ENCODE results near the gene EPHB1.
"Not testable (repeated sequence)": the region's sequence is repeated elsewhere in the genome, so short reads cannot be mapped to it uniquely, and the experiment has no call there.

EPHB1 gene

GRCh38 chr3:134772591-134772990 lies 22.5 kb upstream of the EPHB1 start:
- DNase-seq (ENCODE audit: low read depth), result no peak
- in situ Hi-C loops (cut with HindIII; ENCODE audit: low sequenced_read_pairs), result no loop called here
- TF ChIP-seq, protein P1, sequence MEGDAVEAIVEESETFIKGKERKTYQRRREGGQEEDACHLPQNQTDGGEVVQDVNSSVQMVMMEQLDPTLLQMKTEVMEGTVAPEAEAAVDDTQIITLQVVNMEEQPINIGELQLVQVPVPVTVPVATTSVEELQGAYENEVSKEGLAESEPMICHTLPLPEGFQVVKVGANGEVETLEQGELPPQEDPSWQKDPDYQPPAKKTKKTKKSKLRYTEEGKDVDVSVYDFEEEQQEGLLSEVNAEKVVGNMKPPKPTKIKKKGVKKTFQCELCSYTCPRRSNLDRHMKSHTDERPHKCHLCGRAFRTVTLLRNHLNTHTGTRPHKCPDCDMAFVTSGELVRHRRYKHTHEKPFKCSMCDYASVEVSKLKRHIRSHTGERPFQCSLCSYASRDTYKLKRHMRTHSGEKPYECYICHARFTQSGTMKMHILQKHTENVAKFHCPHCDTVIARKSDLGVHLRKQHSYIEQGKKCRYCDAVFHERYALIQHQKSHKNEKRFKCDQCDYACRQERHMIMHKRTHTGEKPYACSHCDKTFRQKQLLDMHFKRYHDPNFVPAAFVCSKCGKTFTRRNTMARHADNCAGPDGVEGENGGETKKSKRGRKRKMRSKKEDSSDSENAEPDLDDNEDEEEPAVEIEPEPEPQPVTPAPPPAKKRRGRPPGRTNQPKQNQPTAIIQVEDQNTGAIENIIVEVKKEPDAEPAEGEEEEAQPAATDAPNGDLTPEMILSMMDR (IDR thresholded peaks at IDR 0.05; ENCODE audit: low read depth, low read length, missing control alignments), result no peak
- no peak overlapping the region for H3K4me3 ChIP-seq (ENCODE audit: low read depth, low read length)

- DNase-seq (ENCODE audit: low read depth), result no peak
- TF ChIP-seq, protein P1 (IDR thresholded peaks at IDR 0.05; ENCODE audit: low read depth, low read length, missing control alignments), result no peak
- in situ Hi-C loops (cut with HindIII; ENCODE audit: low sequenced_read_pairs), result no loop called here
- H3K4me3 ChIP-seq (ENCODE audit: low read depth, low read length), result no peak overlapping the region
These were observed 19.2 kb upstream of the EPHB1 start for GRCh38 chr3:134775831-134776230.

GRCh38 chr3:134776518-134776917 lies 18.5 kb upstream of the EPHB1 start:
- no peak for DNase-seq (ENCODE audit: low read depth)
- TF ChIP-seq, protein P1 (IDR thresholded peaks at IDR 0.05; ENCODE audit: low read depth, low read length, missing control alignments), result no peak
- no peak overlapping the region for H3K4me3 ChIP-seq (ENCODE audit: low read depth, low read length)
- in situ Hi-C loops (cut with HindIII; ENCODE audit: low sequenced_read_pairs), result no loop called here

DNA sequence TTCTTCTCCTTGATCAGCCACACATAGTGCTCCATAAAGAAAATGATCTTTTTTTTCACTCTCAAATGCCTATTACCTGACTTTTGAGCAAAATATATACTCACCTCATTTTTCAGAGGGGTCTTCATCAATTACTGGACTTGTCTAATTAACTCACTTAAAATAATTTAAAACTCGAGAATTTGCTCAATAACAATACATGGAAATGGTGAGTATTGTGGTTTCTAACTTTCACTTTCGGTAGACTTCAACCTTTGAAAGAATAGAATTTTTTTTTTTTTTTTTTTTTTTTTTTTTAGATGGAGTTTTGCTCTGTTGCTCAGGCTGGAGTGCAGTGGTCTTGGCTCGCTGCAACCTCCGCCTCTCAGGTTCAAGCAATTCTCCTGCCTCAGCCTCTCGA lies 17.7 kb upstream of the EPHB1 start:
- H3K4me3 ChIP-seq (ENCODE audit: low read depth, low read length), result no peak overlapping the region
- TF ChIP-seq, protein P1 (IDR thresholded peaks at IDR 0.05; ENCODE audit: low read depth, low read length, missing control alignments), result no peak
- in situ Hi-C loops (cut with HindIII; ENCODE audit: low sequenced_read_pairs), result no loop called here
- no peak for DNase-seq (ENCODE audit: low read depth)

GRCh38 chr3:134788283-134788682 lies 6.8 kb upstream of the EPHB1 start:
- in situ Hi-C loops (cut with HindIII; ENCODE audit: low sequenced_read_pairs), result not testable (repeated sequence)

DNA sequence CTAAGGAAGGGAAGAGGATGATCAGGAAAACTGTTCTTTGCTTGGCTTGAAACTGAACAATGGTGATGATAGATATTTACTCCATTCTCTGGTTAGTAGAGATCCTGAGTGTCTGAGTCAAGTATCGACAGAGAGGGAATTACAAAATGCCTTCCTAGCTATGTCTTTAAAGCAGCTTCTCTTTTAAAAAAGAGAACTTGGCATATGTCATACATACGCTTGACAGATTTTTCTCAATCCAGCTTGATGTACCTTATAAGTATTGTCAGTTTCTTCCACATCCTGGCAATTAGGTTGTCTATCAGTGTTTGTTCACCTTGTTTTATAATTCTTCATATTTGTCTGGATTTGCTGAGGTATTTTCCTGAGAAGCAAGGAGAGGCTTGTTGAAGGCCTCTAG lies 5.0 kb upstream of the EPHB1 start:
- TF ChIP-seq, protein P1 (IDR thresholded peaks at IDR 0.05; ENCODE audit: low read depth, low read length, missing control alignments), result no peak
- in situ Hi-C loops (cut with HindIII; ENCODE audit: low sequenced_read_pairs), result no loop called here
- H3K4me3 ChIP-seq (ENCODE audit: low read depth, low read length), result no peak overlapping the region
- DNase-seq (ENCODE audit: low read depth), result no peak

More at GRCh38 chr3:134788283-134788682, 6.8 kb upstream of the EPHB1 start:
- DNase-seq (ENCODE audit: low read depth); H3K4me3 ChIP-seq (ENCODE audit: low read depth, low read length): not testable (repeated sequence)

GRCh38 chr3:134791992-134792391 lies 3.1 kb upstream of the EPHB1 start:
- TF ChIP-seq, protein P1 (IDR thresholded peaks at IDR 0.05; ENCODE audit: low read depth, low read length, missing control alignments), result no peak
- no peak for DNase-seq (ENCODE audit: low read depth)
- in situ Hi-C loops (cut with HindIII; ENCODE audit: low sequenced_read_pairs), result no loop called here
- no peak overlapping the region for H3K4me3 ChIP-seq (ENCODE audit: low read depth, low read length)
